GM12878 (cell line): ENCODE data around the gene SLC3A2. TPM values are rescaled to one million over a fixed set of nuclear protein-coding genes. Genes with fewer than 3 reads are reported as not detected.

Experiments
- ATAC-seq: fragments of 200-7000 bp; cut with Tn5 transposase; 3 replicates; pipeline ENCODE4 v1.9.1; 2020; ENCODE audit warnings: mild to moderate bottlenecking, moderate library complexity
- BruUV-seq: library from RNA; stranded (reverse); fragments of 400-500 nt; replicated peaks from 2 replicates; lab custom pipeline; 2021; lab: Mats Ljungman, UMichigan
- CTCF ChIA-PET: fragments of 300-600 bp; sonication (Branson Sonifier 250); formaldehyde crosslinking; extraction: SDS; loops from one replicate; lab custom pipeline; 2021; ENCODE audit warnings: inconsistent platforms; lab: Yijun Ruan, JAX
- POLR2A ChIA-PET: fragments of 350-600 bp; formaldehyde crosslinking; extraction: SDS; loops from one replicate; lab custom pipeline; 2021; ENCODE audit warnings: inconsistent platforms; lab: Charles Lee
- RAD21 ChIA-PET: fragments of 300-600 bp; sonication (Branson Sonifier 250); formaldehyde crosslinking; loops from one replicate; lab custom pipeline; 2023; ENCODE audit warnings: antibody characterized with exemption; ENCODE audit not compliant: unreplicated experiment; lab: Charles Lee
- SMC1A ChIA-PET: fragments of 300-600 bp; sonication (Branson Sonifier 250); formaldehyde crosslinking; loops from one replicate; lab custom pipeline; 2023; ENCODE audit not compliant: unreplicated experiment, uncharacterized antibody; lab: Charles Lee
- DNase-seq: peaks from one replicate; pipeline ENCODE4 v3.0.0-alpha.2; 2011; ENCODE audit warnings: low read depth, low spot score
- FAIRE-seq: peaks from 3 replicates; lab custom pipeline; 2011; peaks lifted over from hg19 to GRCh38; lab: Jason Lieb, UNC
- H2AFZ ChIP-seq: 2 replicates; pipeline ENCODE4 v1.6.0; 2011; ENCODE audit warnings: low read depth, low read length, control low read depth; ENCODE audit not compliant: control insufficient read depth
- H3K27ac ChIP-seq: 2 replicates; pipeline ENCODE4 v1.5.1; 2011; ENCODE audit warnings: control low read depth; ENCODE audit not compliant: control insufficient read depth, insufficient read depth
- H3K27me3 ChIP-seq, 2 experiments: replicated peaks in 1 of 2; 2 replicates each; pipeline versions ENCODE4 v1.6.0 to v1.6.1; 2011; ENCODE audit warnings: low read length in 1 of 2; ENCODE audit not compliant: control insufficient read depth in 2 of 2, insufficient read depth in 2 of 2
- H3K36me3 ChIP-seq, 2 experiments: 2 replicates each; pipeline ENCODE4 v1.5.1; 2011; ENCODE audit warnings: low read length in 1 of 2; ENCODE audit not compliant: control insufficient read depth in 2 of 2, insufficient read depth in 2 of 2
- H3K4me1 ChIP-seq: 2 replicates; pipeline ENCODE4 v1.6.1; 2011; ENCODE audit warnings: mild to moderate bottlenecking, low read length, moderate library complexity, mixed read lengths; ENCODE audit not compliant: control insufficient read depth, insufficient read depth
- H3K4me2 ChIP-seq: 2 replicates; pipeline ENCODE4 v1.6.0; 2011; ENCODE audit warnings: control low read depth; ENCODE audit not compliant: control insufficient read depth, insufficient read depth
- H3K4me3 ChIP-seq: fragments of 200-600 bp; sonication (generic); 2 replicates; pipeline ENCODE4 v1.5.1; 2016
- H3K79me2 ChIP-seq: 2 replicates; pipeline ENCODE4 v1.6.0; 2011; ENCODE audit warnings: low read length; ENCODE audit not compliant: control insufficient read depth, insufficient read depth
- H3K9ac ChIP-seq: 2 replicates; pipeline ENCODE4 v1.8.0; 2011; ENCODE audit warnings: low read length, control low read depth, mixed read lengths; ENCODE audit not compliant: control insufficient read depth, insufficient read depth
- H3K9me3 ChIP-seq: replicated peaks from 3 replicates; pipeline ENCODE4 v1.5.1; 2011; ENCODE audit warnings: mild to moderate bottlenecking, low read length; ENCODE audit not compliant: control insufficient read depth, insufficient read depth
- H4K20me1 ChIP-seq: 2 replicates; pipeline ENCODE4 v1.6.0; 2011; ENCODE audit not compliant: control insufficient read depth, insufficient read depth
- BACH1 ChIP-seq: fragments of 450-650 bp; IDR thresholded peaks from 2 replicates; pipeline ENCODE4 v1.6.1; 2017; ENCODE audit warnings: mild to moderate bottlenecking, borderline replicate concordance
- BCL3 ChIP-seq: IDR thresholded peaks from 2 replicates; pipeline ENCODE4 v1.6.1; 2011; ENCODE audit warnings: borderline replicate concordance, low read depth, mild to moderate bottlenecking, moderate library complexity, low read length; ENCODE audit not compliant: insufficient read depth, poor library complexity, severe bottlenecking
- BRCA1 ChIP-seq: IDR thresholded peaks from 2 replicates; pipeline ENCODE4 v1.6.1; 2011; ENCODE audit warnings: low read depth, low read length, improper control_type of control experiment
- MTA3 ChIP-seq: IDR thresholded peaks from 2 replicates; pipeline ENCODE4 v1.6.1; 2012; ENCODE audit warnings: low read length, inconsistent platforms, borderline replicate concordance
- NFXL1 ChIP-seq: fragments of 450-650 bp; IDR thresholded peaks from 2 replicates; pipeline ENCODE4 v1.6.1; 2017; ENCODE audit warnings: antibody characterized with exemption, mild to moderate bottlenecking, borderline replicate concordance
- POLR2A ChIP-seq: IDR thresholded peaks from 2 replicates; pipeline ENCODE4 v1.6.1; 2011; ENCODE audit warnings: low read depth, mild to moderate bottlenecking, low read length
- POLR2AphosphoS5 ChIP-seq: IDR thresholded peaks from 2 replicates; pipeline ENCODE4 v1.6.1; 2011; ENCODE audit warnings: mild to moderate bottlenecking, low read length, inconsistent platforms
- SIX5 ChIP-seq: IDR thresholded peaks from 2 replicates; pipeline ENCODE4 v1.6.1; 2011; ENCODE audit warnings: mild to moderate bottlenecking, low read depth, low read length, moderate library complexity; ENCODE audit not compliant: severe bottlenecking
- SMAD5 ChIP-seq: IDR thresholded peaks from 2 replicates; pipeline ENCODE4 v1.6.1; 2016; ENCODE audit warnings: antibody characterized with exemption, low read depth
- TAF1 ChIP-seq: IDR thresholded peaks from 2 replicates; pipeline ENCODE4 v1.6.1; 2011; ENCODE audit warnings: mild to moderate bottlenecking, low read depth, low read length, borderline replicate concordance
- ZBED1 ChIP-seq: IDR thresholded peaks from 2 replicates; pipeline ENCODE4 v1.6.1; 2016; ENCODE audit warnings: borderline replicate concordance
- WGBS: methylation state at CpG from one replicate; pipeline ENCODE4 v1.1.6; 2016; ENCODE audit warnings: low lambda C conversion rate; ENCODE audit not compliant: insufficient replicate concordance, insufficient coverage; ENCODE audit errors: missing lambda C conversion rate; 5-methylcytosine and 5-hydroxymethylcytosine counted together
- in situ Hi-C: fragments of 300-500 bp; cut with MboI; formaldehyde crosslinking; loops from 9 replicates; pipeline ENCODE4 v1.14.3; 2018; ENCODE audit warnings: mixed read lengths
- intact Hi-C: fragments of 100-400 bp; cut with micrococcal nuclease; formaldehyde crosslinking; loops from one replicate; pipeline ENCODE4 v1.14.2; 2022; ENCODE audit not compliant: unreplicated experiment
- polyA plus RNA-seq, 11 experiments: library from polyadenylated mRNA; depleted of rRNA in 4 of 11; unstranded in 6 of 11; stranded (reverse) in 5 of 11; fragments of >200 nt; fragmentation: Nextera tagmentation in 4 of 11; fragmentation: Illumina TruSeq in 1 of 11; extraction: Ambion mirVana in 4 of 11; extraction: Trizol in 1 of 11; gene quantifications; 1 replicate in 1 of 11; 2 replicates in 10 of 11; pipeline versions ENCODE4 v1.2.1 to v1.2.3, GENCODE V29; 2011 to 2016; ENCODE audit warnings: inconsistent platforms in 2 of 11, missing spikeins in 2 of 11, low read depth in 1 of 11
- total RNA-seq, 4 experiments: library from RNA; depleted of rRNA in 3 of 4; stranded (reverse); fragments of >200 nt in 3 of 4; fragmentation: Illumina TruSeq in 1 of 4; extraction: Trizol in 1 of 4; gene quantifications; 2 replicates each; pipeline versions ENCODE4 v1.2.1 to v1.2.3, GENCODE V29; 2013 to 2021
- TF ChIP-seq, protein P1 (sequence below): IDR thresholded peaks from 2 replicates; pipeline ENCODE4 v1.6.1; 2012; ENCODE audit warnings: low read length, inconsistent platforms

SLC3A2 gene
- total and polyA plus RNA-seq, 10 of the 15 experiments (the other 5 are each of a cell fraction or from before 2014, with no cell fraction given), result 6.9 to 158 (median 106) TPM

GRCh38 chr11:62889484-62890437 is 9.1 kb downstream of the SLC3A2 start:
- BruUV-seq, result no TSS peak
- intact Hi-C loops (no loop called here), in situ Hi-C loops (no loop called here)
- WGBS, result 82% methylated on average over 11 of the region's 11 CpGs
- no peaks in the 10 kb centered on the region for H3K27me3 ChIP-seq
- no peaks in the 10 kb centered on the region for H3K9me3 ChIP-seq
- H3K4me3 ChIP-seq, result no peak overlapping the region
- no peak for DNase-seq
- SMC1A ChIA-PET, result no interaction called here
- H3K9ac ChIP-seq, result no peak overlapping the region
- POLR2A ChIA-PET, result no interaction called here
- H3K27ac ChIP-seq, result no peak overlapping the region
- RAD21 ChIA-PET, result no interaction called here
- H2AFZ ChIP-seq, result no peak overlapping the region
- peaks cover 3% of the 10 kb centered on the region for H3K79me2 ChIP-seq
- CTCF ChIA-PET, result no interaction called here
- H3K4me2 ChIP-seq, result no peak overlapping the region
- no peak for TF ChIP-seq TAF1
- TF ChIP-seq, protein P1, sequence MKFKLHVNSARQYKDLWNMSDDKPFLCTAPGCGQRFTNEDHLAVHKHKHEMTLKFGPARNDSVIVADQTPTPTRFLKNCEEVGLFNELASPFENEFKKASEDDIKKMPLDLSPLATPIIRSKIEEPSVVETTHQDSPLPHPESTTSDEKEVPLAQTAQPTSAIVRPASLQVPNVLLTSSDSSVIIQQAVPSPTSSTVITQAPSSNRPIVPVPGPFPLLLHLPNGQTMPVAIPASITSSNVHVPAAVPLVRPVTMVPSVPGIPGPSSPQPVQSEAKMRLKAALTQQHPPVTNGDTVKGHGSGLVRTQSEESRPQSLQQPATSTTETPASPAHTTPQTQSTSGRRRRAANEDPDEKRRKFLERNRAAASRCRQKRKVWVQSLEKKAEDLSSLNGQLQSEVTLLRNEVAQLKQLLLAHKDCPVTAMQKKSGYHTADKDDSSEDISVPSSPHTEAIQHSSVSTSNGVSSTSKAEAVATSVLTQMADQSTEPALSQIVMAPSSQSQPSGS, result peak; percentile 13; the same call in 1 of the 2 replicates
- no peak for TF ChIP-seq SIX5
- TF ChIP-seq SMAD5, result 0 out of 2 replicates have a peak, but pooled peaks have one; percentile 28
- peak; percentile 26 for TF ChIP-seq MTA3
- peak; percentile 73 for TF ChIP-seq POLR2A
- TF ChIP-seq POLR2AphosphoS5, result peak; percentile 92
- peak; percentile 3; the same call in 1 of the 2 replicates for TF ChIP-seq ZBED1
- TF ChIP-seq BRCA1, result no peak
- no peak for TF ChIP-seq NFXL1
- peak; percentile 47 for TF ChIP-seq BCL3
- TF ChIP-seq BACH1, result peak; percentile 32; the same call in 1 of the 2 replicates
- TF ChIP-seq, all 136 proteins: peak for 8
- FAIRE-seq (no peak), ATAC-seq (peak; percentile 13)
- Histone ChIP-seq H4K20me1 (0 out of 2 replicates have a peak, but pooled peaks cover 3% of the 10 kb centered on the region), H3K4me1 (no peaks in the 10 kb centered on the region), H3K36me3 (peaks cover 26 to 27% of the 10 kb centered on the region in 2 experiments)
